GM21447 (cell line): ENCODE measurements around the gene PCGF3.
"Not testable (repeated sequence)": the region's sequence is repeated elsewhere in the genome, so short reads cannot be mapped to it uniquely, and the experiment has no call there.

Experiments
- ATAC-seq: cut with Tn5 transposase; IDR thresholded peaks from one replicate; pipeline ENCODE4 v1.9.1; 2021; ENCODE audit not compliant: unreplicated experiment

Gene PCGF3

GRCh38 chr4:682490-683172, 23.0 kb upstream of the PCGF3 start:
- ATAC-seq = no peak

- no peak for ATAC-seq
Observed at GRCh38 chr4:683247-683897, 22.3 kb upstream of the PCGF3 start.

GRCh38 chr4:683982-684622, 21.5 kb upstream of the PCGF3 start:
- no peak for ATAC-seq

- ATAC-seq = no peak
Observed at GRCh38 chr4:684623-685327, 20.9 kb upstream of the PCGF3 start.

- ATAC-seq = no peak
Observed at GRCh38 chr4:685679-686412, 19.8 kb upstream of the PCGF3 start.

GRCh38 chr4:686413-687040, 19.1 kb upstream of the PCGF3 start:
- no peak for ATAC-seq

- ATAC-seq = no peak
Observed at GRCh38 chr4:687048-687970, 18.3 kb upstream of the PCGF3 start.

- ATAC-seq = no peak
Observed at GRCh38 chr4:687971-688853, 17.4 kb upstream of the PCGF3 start.

- ATAC-seq = no peak
Observed at GRCh38 chr4:688854-689681, 16.6 kb upstream of the PCGF3 start, which contains the start of gene SLC49A3. TSS of gene SLC49A3 (minus strand) at chr4:689151. CDS start at chr4:689127, 24 bp downstream.

- no peak for ATAC-seq
Observed at GRCh38 chr4:689723-690122, 15.9 kb upstream of the PCGF3 start.

- ATAC-seq = no peak
Observed at GRCh38 chr4:692771-693554, 12.7 kb upstream of the PCGF3 start.

GRCh38 chr4:694341-694940, 11.2 kb upstream of the PCGF3 start:
- ATAC-seq = not testable (repeated sequence)

GRCh38 chr4:699816-700580, 5.6 kb upstream of the PCGF3 start:
- no peak for ATAC-seq

- no peak for ATAC-seq
Observed at GRCh38 chr4:700587-701264, 4.9 kb upstream of the PCGF3 start.

- ATAC-seq = no peak
Observed at GRCh38 chr4:702618-703048, 3.0 kb upstream of the PCGF3 start.
